HG03439 (cell line): ENCODE results near the gene PHACTR1.

Experiments used
- ATAC-seq: cut with Tn5 transposase; IDR thresholded peaks from one replicate; pipeline ENCODE4 v1.9.1; 2021; ENCODE audit warnings: mild to moderate bottlenecking, moderate library complexity; ENCODE audit not compliant: unreplicated experiment

The PHACTR1 gene

GRCh38 chr6:13094781-13095425 lies 378.3 kb downstream of the PHACTR1 start:
- no peak for ATAC-seq

- ATAC-seq = no peak
These were observed 379.5 kb downstream of the PHACTR1 start for GRCh38 chr6:13096084-13096483.

GRCh38 chr6:13097454-13097853 lies 380.9 kb downstream of the PHACTR1 start:
- no peak for ATAC-seq

- ATAC-seq = no peak
These were observed 381.4 kb downstream of the PHACTR1 start for GRCh38 chr6:13098006-13098405.

- no peak for ATAC-seq
These were observed 382.4 kb downstream of the PHACTR1 start for GRCh38 chr6:13098793-13099570.

- ATAC-seq = no peak
These were observed 383.2 kb downstream of the PHACTR1 start for GRCh38 chr6:13099771-13100170.

- no peak for ATAC-seq
These were observed 384.8 kb downstream of the PHACTR1 start for GRCh38 chr6:13101409-13101808.

- ATAC-seq = no peak
These were observed 385.4 kb downstream of the PHACTR1 start for GRCh38 chr6:13101985-13102384.

GRCh38 chr6:13103169-13103568 lies 386.6 kb downstream of the PHACTR1 start:
- ATAC-seq = no peak

GRCh38 chr6:13105139-13105538 lies 388.6 kb downstream of the PHACTR1 start:
- ATAC-seq = no peak

- ATAC-seq = no peak
These were observed 396.4 kb downstream of the PHACTR1 start for GRCh38 chr6:13112921-13113320.

GRCh38 chr6:13113376-13113775 lies 396.8 kb downstream of the PHACTR1 start:
- ATAC-seq = no peak

- no peak for ATAC-seq
These were observed 397.5 kb downstream of the PHACTR1 start for GRCh38 chr6:13113981-13114593.

- no peak for ATAC-seq
These were observed 399.6 kb downstream of the PHACTR1 start for GRCh38 chr6:13116155-13116554.

GRCh38 chr6:13117570-13117969 lies 401.0 kb downstream of the PHACTR1 start:
- no peak for ATAC-seq

- no peak for ATAC-seq
These were observed 403.0 kb downstream of the PHACTR1 start for GRCh38 chr6:13119549-13119948.

GRCh38 chr6:13120483-13121482 lies 404.2 kb downstream of the PHACTR1 start:
- ATAC-seq = no peak

- no peak for ATAC-seq
These were observed 407.6 kb downstream of the PHACTR1 start for GRCh38 chr6:13124131-13124530.

GRCh38 chr6:13125841-13126240 lies 409.3 kb downstream of the PHACTR1 start:
- no peak for ATAC-seq

GRCh38 chr6:13131935-13132661 lies 415.5 kb downstream of the PHACTR1 start:
- no peak for ATAC-seq
